NCI-H1417 treated with DMSO at 0.1 percent for 48 hours (cell line): ENCODE data around the gene TVP23C.

Experiments used
- DNase-seq: peaks from one replicate; lab custom pipeline; 2025; lab: John Stamatoyannopoulos, UW

TVP23C gene

DNA sequence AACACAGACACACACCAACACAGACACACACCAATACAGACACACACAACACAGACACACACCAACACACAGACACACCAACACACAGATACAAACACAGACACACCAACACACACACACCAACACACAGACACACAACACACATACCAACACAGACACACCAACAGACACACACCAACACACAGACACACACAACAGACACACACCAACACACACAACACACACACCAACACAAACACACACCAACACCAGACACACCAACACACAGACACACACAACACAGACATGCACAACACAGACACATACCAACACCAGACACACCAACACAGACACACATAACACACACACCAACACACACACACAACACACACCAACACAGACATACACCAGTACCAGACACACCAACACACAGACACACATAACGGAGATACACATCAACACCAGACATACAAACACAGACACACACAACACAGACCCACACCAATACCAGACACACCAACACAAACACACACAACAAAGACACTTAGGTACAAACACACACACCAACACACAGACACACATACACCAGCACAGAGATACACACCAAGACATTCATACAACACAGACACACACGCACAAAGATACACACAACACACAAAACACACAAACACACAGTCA is 98.1 kb downstream of the TVP23C start:
- no peak for DNase-seq

DNA sequence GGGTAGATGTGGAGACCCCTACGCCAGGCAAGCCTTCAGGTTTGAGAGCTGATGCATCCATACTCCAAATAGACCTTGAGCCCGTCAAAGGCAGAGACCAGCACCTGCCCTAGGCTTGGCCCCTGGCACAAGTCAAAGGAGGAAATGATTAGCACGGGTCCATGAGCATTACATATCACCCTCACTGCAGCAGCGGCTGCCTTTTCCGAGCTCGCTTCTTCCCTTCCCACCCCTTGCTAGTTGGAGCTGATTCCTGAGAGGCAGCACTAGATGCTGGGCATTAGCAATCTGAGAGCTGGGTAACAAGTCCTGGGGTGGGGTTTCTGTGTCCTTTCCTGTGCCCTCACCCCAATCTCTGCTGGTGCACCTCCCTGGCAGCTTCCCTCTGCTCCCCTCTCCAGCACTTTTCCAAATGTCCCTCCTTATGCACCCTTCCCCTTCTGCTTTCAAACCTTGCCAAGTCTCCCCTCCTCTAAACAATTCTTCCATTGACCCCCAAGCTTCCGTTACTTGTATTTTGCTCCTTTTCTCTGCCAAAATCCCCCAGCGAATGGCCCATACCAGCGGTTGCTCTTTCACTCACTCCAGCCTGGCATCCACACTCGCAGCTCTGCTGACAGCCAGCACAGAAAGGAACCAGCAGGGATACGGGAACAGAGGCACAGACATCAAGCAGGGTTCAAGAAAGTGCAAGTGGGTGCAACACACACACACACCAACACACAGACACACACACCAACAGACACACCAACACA is 98.9 kb downstream of the TVP23C start:
- no peak for DNase-seq

DNA sequence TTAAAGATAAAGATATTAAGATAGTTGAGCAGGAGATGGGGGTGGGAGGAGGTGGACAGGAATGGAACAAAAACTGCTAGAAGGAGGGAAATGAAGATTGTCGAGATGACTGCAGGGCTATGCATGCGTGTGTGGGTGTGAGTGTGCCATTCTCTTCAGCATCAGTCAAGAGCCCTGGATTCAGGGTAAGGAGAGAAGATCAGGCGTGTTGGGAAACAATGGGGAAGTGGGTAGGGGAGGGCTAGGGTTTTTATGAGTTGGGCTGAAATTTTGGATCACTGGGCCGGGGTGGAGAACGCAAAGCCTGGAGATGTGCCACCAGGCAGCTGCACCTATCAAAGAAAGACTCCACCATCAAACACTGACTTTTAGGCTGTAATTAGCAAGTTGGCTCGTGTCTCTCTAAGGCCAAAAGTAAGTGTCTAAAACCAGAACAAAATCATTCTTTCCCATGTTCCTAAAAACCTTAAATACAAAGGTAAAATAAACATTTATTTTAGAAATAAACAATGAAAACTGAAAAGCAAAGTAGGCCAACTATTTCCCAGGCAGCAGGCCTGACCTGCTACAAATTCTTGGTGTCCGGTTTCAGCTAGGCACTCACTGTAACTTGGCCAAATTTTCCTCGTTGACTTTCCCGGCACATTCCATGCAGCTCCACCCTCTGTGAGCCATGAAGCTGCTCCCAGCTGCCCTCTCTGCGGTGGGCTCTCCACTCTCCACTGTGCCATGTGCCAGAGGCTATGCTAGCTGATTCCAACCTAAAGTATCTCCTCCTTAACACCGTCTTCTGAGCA is 100.1 kb downstream of the TVP23C start:
- no peak for DNase-seq

DNA sequence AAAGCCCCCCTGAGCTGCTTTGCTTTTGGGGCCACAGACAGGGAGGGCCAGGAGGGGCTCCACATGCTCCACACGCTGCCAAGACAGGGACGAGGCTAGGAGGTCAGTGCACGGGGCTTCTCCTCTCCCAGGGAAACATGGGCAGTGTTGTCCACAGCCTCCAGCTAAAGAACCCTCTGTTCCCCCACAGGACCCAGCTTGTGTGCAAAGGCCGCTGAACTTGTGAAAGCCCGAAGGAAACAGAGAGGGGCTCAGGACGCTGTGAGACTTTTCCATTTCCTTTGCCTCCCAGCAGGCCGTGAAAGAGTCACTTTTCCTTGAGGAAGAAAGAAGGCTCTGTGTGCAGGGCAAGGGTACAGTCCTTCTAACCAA is 105.6 kb downstream of the TVP23C start:
- DNase-seq, result no peak

DNA sequence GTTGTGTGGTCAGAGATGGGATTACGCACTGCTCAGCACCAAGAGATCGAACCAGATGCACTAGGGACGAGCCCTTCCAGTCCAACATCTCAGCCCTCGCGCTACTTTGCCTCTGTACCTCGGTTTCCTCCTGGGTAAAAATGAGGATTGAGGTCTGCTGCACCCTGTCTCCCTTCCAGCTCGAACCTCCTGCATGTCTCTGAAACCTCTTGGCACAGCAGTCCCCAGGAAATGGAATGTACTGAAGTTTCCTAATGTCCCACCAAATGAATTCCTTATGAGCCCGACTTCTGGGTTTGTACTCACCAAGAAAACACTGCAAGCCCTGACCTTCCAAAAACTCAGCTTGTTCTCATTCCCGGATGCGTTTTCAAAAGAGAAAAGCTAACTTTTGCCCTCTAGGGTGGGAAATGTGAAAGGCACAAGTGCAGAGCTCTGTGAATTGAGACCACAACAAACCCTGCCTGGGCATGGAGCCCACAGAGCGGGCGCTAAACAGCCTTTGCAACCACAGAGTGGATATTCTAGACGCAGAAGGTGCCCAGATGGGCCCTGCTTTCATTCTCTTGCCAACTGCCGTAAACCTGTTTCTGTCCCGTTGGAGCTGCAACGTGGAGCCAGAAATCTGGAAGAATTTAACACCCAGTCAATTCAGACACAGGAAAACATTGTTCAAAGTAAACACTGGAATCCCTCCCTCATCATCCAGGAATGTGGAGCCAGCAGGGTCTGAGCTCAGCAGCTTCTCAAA is 106.1 kb downstream of the TVP23C start:
- no peak for DNase-seq

DNA sequence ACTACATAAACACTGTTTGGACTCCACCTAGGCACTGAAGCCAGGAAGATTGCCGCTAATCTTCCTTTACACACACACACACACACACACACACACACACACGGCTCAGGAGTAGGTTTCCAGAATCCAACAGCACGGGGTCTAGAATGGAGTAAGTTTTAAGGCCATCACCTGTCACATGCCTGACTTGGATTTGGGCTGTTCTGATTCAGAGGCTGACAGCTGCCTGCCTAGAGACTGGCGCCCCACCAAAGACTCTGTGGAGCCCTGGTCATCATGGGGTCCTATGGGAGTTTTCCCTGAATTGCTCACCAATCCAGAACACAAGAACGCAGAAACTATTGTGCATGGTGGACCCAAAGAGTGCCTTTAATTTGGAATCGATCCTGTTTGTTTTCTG is 106.8 kb downstream of the TVP23C start:
- DNase-seq, result no peak

DNA sequence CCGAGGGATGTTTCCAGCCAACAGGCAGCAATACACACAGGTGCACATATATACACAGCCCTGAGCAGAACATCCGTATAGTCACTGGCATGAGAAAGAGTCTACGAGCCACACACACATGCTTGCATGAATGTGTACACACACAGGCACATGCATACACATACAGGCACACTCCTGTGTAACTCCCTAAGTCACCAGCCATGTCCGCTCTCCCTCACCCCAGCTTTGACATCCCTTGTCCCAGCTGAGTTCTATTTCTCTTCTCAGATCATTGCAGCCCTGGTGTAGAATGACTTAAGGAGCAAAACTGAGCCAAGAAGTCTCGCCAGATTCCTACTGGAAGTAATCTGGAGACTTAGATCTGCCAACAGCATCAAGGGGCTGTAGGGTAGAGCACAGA is 108.9 kb downstream of the TVP23C start:
- no peak for DNase-seq

DNA sequence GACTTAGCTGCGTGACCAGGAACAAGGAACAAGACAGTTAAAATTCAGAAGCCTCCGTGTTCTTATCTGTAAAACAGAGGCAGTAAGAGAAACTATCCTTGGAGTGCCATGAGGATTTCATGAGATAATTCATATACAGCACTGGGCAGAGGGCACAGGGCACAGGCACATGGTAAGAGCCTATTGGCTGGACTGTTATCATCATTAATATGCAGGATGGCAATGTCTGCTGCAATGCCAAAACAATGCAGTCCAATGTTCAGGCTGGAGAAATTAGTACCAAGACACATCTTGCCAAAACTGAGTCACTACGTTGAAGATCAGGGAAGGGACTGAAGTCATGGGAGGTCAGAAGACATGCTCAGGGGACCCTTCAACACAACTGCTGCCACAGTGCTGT is 109.5 kb downstream of the TVP23C start:
- no peak for DNase-seq

DNA sequence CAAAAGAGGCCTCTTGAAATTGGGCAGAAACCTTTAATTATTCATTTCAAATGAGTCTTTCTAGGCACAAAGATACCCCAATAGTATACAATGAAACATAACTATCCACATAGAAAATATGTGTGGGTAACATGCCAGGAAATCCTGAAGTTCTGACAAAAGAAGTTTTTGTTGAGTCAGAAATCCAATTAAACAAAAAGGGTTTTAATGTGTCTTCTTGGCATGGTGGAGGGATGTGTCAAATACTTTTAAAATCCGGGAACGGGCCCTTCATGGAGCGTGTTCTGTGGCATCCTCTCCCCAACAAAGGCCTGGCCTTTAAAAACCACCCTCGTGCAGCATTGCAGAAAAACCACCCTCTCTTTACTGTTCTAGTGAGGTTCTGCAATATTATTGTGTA is 110.0 kb downstream of the TVP23C start:
- no peak for DNase-seq

DNA sequence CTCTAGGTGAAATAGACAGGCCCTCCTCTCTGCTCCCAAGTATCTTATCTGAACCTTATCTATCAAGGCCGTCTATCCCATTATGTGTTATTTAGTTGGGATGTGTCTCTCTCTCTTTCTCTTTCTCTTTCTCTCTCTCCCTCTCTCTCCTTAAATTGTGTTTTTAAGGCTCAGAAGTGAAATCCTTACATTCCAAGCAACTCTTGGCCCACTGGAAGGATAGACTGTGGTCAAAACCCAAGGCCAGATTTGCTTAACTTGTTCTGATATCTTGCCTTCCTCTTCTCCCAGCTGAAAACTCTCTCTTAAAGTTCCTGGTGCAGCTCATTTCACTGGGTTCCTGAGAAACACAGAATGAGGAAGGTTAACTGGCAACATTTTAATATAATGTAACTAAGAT is 110.5 kb downstream of the TVP23C start:
- no peak for DNase-seq
